ENCODE data around the gene NAA10.

Gene NAA10

DNA sequence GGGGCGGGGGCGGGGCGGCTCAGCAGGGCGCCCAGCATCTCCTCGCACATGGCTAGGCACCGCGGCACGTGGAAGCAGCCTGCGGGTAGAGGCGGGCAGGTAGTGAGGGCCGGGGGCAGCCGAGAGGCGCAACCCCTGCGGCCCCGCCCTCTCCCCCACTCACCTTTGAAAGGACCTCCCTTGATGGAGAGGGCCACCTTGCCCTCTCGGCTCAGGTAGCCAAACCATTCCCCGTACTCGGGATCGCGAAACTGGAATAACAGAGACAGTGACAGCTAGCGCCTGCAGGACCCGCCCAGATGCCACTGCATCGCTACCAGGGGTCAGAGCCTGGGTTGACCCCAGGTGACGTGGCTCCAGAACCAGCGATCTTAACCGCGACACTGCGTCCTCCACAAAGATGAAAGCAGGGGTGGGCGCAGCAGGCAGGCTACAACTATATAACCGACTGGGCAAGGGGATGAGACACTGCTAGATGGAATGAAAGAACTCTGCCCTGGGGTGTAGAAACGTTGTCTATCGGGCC lies 552 bp upstream of the NAA10 start:
- peak overlapping the region; percentile 63 for H3K4me3 ChIP-seq (replicated peaks; ENCODE audit: low read depth, low read length)
- no peak for DNase-seq (ENCODE audit: extremely low read depth, insufficient read length)
- H3K36me3 ChIP-seq (ENCODE audit: control insufficient read depth, insufficient read depth, low read length): peaks cover 2% of the 10 kb centered on the region
- no peaks in the 10 kb centered on the region for H3K27me3 ChIP-seq (replicated peaks; ENCODE audit: control insufficient read depth, insufficient read depth, low read length)
- TF ChIP-seq, protein P1, sequence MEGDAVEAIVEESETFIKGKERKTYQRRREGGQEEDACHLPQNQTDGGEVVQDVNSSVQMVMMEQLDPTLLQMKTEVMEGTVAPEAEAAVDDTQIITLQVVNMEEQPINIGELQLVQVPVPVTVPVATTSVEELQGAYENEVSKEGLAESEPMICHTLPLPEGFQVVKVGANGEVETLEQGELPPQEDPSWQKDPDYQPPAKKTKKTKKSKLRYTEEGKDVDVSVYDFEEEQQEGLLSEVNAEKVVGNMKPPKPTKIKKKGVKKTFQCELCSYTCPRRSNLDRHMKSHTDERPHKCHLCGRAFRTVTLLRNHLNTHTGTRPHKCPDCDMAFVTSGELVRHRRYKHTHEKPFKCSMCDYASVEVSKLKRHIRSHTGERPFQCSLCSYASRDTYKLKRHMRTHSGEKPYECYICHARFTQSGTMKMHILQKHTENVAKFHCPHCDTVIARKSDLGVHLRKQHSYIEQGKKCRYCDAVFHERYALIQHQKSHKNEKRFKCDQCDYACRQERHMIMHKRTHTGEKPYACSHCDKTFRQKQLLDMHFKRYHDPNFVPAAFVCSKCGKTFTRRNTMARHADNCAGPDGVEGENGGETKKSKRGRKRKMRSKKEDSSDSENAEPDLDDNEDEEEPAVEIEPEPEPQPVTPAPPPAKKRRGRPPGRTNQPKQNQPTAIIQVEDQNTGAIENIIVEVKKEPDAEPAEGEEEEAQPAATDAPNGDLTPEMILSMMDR (IDR thresholded peaks at IDR 0.05; ENCODE audit: insufficient read depth, low read length, poor library complexity, severe bottlenecking): no peak

DNA sequence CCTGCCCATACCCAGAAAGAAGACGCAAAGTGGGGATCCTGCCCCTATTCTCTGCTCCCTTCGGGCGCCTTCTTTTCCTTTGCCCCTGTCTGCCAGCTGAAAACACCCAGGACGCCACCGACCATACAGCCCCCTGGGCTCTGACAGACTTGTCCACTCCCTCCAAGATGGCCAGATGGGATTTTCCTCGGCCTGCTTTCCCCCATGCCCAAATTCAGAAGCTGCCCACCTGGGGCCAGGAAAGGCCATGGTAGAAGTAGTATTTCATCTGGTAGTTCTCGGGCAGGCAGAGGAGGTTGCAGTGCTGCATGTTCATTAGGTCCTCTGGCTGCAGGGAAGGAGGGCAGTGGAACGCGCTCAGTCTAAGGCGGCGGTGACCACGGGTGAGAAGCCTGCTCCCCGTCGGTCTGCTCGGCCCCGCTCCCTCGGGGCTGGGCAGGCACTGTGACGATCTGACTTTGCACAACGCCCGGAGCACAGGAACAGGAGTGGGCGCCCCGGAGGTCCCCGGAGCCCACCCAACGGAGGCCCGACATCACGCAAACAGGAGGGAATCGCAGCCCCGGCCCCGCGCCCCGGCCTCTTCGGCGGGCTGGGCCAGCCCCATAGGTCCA lies 582 bp downstream of the NAA10 start:
- TF ChIP-seq, protein P1 (IDR thresholded peaks at IDR 0.05; ENCODE audit: insufficient read depth, low read length, poor library complexity, severe bottlenecking): no peak
- Histone ChIP-seq H3K27me3 (replicated peaks; ENCODE audit: control insufficient read depth, insufficient read depth, low read length) (no peaks in the 10 kb centered on the region), H3K4me3 (replicated peaks; ENCODE audit: low read depth, low read length) (peak overlapping the region; percentile 81), H3K36me3 (ENCODE audit: control insufficient read depth, insufficient read depth, low read length) (peaks cover 4% of the 10 kb centered on the region)
- no peak for DNase-seq (ENCODE audit: extremely low read depth, insufficient read length)

DNA sequence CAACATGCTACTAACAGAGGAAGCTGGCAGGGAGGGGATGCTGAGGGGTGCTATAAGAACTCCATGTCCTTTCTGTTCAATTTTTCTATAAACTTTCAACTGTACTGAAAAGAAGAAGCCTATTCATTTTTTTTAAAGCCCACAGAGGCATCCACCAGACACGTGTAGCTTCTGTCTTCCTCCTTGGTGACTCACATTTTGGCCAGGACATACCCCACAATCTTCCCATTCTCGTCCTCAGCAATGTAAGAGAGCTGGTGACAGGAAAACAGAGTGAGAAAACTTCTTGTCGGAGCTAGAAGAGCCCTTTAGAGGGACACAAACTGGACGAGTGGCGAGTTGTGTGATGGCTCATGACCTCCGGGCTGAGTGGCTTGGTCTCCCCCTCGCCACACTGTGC lies 1.1 kb downstream of the NAA10 start:
- H3K4me3 ChIP-seq (replicated peaks; ENCODE audit: low read depth, low read length): peak overlapping the region; percentile 81
- no peak for DNase-seq (ENCODE audit: extremely low read depth, insufficient read length)
- no peaks in the 10 kb centered on the region for H3K27me3 ChIP-seq (replicated peaks; ENCODE audit: control insufficient read depth, insufficient read depth, low read length)
- peaks cover 4% of the 10 kb centered on the region for H3K36me3 ChIP-seq (ENCODE audit: control insufficient read depth, insufficient read depth, low read length)
- TF ChIP-seq, protein P1 (IDR thresholded peaks at IDR 0.05; ENCODE audit: insufficient read depth, low read length, poor library complexity, severe bottlenecking): no peak

DNA sequence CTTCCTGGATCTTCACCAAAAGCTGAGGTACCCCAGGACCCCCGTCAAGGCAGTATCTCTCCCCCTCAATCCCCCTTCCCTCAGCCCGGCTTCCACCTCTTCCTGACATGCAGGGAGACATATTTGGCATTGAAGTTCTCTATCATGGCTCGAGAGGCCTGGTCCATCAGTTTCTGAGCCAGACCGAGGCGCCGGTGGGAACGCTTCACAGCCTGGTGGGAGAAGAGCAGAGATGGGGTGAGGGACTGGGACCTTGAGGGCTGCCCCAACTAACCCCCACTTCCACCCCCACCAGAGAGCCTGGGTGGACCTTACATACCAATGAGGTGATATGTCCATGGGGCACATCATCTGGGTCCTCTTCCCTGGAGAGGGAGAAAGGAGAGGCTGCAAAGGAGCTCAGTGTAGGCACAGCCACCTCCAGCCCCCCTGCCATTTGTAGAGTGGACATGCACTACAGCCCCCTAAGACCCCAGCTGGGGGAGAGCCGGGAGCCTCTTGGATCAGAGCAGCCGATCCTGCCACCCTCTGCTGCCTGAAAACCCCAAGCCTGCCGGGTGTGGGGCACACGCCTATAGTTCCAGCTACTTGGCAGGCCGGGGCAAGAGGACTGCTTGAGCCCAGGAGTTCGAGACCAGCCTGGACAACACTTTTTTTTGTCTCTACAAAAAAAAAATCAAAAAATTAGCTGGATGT lies 2.5 kb downstream of the NAA10 start:
- no peaks in the 10 kb centered on the region for H3K27me3 ChIP-seq (replicated peaks; ENCODE audit: control insufficient read depth, insufficient read depth, low read length)
- H3K4me3 ChIP-seq (replicated peaks; ENCODE audit: low read depth, low read length): no peak overlapping the region
- DNase-seq (ENCODE audit: extremely low read depth, insufficient read length): no peak
- TF ChIP-seq, protein P1 (IDR thresholded peaks at IDR 0.05; ENCODE audit: insufficient read depth, low read length, poor library complexity, severe bottlenecking): no peak
- H3K36me3 ChIP-seq (ENCODE audit: control insufficient read depth, insufficient read depth, low read length): peaks cover 4% of the 10 kb centered on the region

DNA sequence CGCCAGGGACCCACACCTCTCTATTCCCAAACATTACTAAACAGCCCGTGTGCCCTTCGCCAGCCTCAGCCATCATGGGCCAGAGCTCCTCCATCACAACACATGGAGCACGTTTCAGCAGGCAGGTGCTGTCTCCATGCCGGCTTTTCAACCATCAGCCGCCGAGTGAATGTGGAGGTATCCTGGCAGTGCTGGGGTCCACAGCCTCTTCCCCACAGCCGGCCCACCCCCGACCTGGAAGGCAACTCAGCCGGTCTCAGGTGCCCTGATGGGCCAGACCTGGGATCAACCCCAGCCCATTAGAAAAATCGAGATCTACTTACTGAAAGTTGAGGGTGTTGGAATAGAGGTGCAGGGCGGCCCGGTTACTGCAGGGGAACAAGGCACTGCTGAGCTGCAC lies 3.1 kb downstream of the NAA10 start:
- Histone ChIP-seq H3K36me3 (ENCODE audit: control insufficient read depth, insufficient read depth, low read length) (peaks cover 4% of the 10 kb centered on the region), H3K27me3 (replicated peaks; ENCODE audit: control insufficient read depth, insufficient read depth, low read length) (no peaks in the 10 kb centered on the region), H3K4me3 (replicated peaks; ENCODE audit: low read depth, low read length) (no peak overlapping the region)
- DNase-seq (ENCODE audit: extremely low read depth, insufficient read length): no peak
- TF ChIP-seq, protein P1 (IDR thresholded peaks at IDR 0.05; ENCODE audit: insufficient read depth, low read length, poor library complexity, severe bottlenecking): no peak

All from GM06990 (cell line).